GM11168 (cell line): ENCODE results near the gene ELMO2.
"Not testable (repeated sequence)": the region's sequence is repeated elsewhere in the genome, so short reads cannot be mapped to it uniquely, and the experiment has no call there.

Source experiments
- in situ Hi-C: fragments of 300-500 bp; cut with MboI; formaldehyde crosslinking; loops from one replicate; pipeline ENCODE4 v1.12.0; 2022; ENCODE audit warnings: low sequenced_read_pairs; ENCODE audit not compliant: unreplicated experiment

The ELMO2 gene

DNA sequence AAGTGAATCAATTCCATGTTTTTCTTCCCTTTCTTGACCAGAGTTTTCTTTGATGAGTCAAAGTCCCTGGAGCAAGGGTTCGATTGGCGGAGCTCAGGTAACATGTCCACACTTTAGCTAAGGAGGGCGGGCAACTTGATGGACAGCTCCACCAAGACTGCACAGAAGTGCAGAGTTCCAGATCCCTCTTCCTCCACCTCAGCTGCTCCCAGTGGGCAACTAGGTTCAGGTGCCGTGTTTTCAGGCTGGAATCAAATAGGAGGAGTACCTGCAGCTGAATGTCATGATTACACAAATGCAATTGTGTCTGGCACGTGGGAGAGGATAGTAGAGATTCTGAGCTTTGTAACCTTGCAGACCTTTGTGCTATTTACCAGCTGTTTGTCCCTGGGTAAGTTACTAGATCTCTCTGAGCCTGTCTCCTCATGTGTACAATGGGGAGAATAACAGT is 1.9 kb upstream of the ELMO2 start:
- in situ Hi-C loops: no loop called here

DNA sequence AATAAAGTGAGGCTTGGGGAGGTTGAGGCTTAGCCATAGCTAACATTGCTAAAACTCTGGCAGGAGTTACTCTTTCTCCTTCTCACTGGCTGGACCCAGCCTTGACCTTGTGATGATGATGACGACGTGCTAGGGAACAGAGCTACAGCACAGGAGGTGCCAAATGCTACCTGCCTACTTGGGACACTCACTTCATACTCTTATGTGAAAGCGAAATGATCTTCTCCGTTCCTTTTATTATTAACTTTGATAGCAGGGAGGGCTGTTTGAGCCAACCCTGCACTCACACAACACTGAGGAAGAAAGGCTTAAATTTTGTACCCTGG is 1.2 kb upstream of the ELMO2 start:
- in situ Hi-C loops: no loop called here

DNA sequence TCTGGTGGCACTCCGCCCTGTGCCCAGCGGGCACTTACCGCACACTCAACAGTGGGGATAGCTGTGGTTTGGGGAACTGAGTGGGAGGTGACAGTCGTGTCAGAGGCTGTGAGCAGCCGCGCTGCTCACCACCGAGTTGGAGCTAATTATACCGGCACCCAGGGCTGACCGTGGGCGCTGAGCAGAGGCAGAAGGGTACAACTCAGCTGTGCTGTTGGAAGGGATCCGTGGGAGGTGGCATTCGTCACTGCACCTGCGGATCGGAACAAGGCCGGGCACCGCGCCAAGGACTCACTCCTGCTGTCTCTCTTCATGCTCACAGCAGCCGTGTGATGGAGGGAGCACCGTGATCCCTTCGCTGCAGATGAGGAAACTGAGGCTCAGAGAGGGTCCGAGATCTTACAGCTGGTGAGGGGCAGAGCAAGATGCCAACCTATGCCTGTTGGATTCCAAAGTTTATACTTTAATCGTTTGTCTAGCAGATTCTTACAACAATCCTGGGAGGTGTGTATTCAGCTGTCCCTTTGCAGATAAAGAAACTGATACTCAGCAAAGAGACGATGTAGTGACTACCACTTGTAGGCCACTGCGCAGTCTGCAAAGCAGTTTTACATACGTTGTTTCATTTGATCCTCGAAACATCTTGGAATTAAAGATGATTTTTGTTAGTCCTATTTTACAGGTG is 713 bp upstream of the ELMO2 start:
- in situ Hi-C loops: no loop called here

DNA sequence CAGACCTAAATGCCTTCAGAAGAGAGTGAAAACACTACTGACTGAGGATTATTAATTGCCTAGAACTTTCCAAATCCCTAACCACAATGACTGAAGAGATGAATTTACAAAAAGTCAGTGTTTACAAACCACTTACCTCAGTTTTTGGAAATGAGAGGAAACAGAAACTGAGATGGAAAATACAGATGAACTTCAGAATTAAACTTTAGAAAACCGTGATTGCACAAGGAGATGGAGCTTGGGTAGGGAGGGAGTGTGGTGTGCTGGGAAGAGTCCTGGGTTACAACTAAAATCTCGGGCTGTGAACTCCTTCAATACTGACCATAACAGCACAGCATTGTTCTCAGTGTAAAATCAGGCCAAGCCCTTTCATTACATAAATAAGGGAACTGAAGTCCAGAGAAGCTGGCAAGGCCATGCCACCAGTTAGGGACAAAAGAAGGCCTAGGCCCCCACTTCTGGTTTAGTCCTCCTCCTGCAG is 4.0 kb downstream of the ELMO2 start:
- in situ Hi-C loops: no loop called here

DNA sequence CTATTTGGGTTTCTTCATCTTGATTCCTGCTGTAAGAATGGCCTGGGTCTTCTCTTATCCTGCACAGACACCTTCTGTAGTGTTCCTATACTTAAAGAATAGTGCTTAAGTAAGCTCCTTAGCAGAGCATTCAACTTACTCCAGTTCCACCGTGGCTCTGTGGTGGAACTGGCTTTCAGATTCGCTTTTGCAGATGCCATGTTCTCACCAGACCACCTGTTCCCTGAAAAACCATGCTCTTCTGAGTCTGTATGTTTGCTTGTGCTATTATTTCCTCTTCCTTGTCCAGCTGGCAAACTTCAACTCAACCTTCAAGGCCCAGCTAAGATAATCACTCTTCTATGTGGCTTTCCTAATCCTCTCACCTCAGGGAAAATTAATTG is 4.9 kb downstream of the ELMO2 start:
- in situ Hi-C loops: no loop called here

DNA sequence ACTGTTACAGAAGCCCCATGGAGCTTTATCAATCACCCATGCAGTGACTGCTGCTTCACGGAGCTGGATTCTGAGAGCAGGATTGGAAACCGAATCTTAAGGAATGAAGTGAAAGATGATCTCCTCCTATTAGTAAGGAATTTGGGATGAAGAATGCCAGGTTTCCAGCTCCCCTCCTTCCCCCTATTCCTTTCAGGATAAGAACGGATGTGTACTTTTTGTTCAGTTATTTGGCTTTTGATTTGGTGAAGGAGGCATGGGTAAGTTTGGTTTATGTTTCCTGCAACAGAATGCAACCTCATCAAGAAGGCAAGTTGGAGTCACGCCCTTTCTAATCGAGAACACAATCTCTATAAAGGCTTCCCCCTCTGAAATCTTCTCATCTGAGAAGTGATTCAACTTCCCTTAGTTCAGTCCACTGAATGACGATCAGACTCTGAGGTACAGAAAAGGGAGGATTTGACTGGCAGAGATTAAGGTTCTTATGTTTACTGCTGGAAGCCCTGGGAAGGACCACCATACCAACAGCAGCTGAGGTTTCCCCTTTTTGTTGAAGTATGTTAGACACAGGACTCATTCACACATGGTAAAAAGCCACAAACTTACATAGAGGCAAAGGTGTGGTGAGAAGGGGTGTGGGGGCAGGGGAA is 5.5 kb downstream of the ELMO2 start:
- in situ Hi-C loops: no loop called here

DNA sequence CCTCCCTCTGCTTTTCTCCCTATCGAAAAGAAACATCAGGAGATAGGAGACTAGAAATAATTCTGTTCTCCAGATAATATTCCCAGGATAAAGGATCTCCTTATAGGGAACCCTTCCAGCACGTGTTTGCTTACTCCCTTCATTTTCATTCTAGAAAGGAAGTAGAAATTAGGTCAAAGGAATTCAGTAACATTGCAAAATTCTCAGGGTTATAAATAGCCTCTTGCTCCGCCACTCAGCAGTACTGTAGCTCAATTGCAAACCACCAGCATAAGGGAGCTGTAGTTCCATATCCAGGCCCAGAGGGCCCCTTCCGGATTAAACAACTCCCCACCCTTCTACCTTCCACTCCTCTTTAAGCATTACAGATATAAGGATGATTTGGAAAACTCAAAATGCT is 6.2 kb downstream of the ELMO2 start:
- in situ Hi-C loops: no loop called here

DNA sequence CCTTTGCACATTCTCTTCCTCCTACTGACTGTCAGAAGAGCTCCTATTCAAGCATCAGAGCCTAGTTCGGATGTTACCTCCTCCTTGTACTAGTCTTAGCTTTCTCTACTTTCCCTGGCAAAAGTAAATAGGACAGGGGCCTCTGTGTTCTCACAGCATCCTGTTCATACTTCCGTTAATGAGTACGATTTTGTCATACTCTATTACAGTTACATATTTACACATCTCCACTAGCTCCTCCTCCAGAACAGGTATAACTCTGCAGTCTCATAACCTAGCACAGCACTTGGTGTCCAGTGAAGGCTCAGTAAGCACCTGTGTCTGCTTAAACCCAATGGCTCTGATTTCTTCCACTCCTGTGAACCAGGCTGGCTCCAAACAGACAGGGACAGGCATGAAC is 7.0 kb downstream of the ELMO2 start:
- in situ Hi-C loops: no loop called here

DNA sequence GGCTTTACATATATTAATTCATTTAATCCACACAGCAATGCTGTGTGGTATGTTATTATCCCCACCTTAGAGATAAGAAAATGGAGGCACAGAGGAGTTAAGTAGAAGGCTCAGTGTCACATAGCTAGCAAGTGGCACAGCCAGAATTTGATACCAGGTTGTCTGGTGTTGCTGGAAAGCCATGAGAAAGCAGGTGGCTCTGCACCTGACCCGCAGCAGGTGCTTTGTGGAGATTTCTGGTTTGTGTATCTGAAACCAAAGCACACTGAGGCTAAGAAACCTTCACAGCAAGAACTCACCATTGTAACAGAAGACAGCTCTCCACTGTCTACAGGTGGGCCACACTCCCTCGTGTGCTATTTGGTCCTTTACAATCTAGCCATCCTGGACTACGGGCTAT is 7.5 kb downstream of the ELMO2 start:
- in situ Hi-C loops: no loop called here

DNA sequence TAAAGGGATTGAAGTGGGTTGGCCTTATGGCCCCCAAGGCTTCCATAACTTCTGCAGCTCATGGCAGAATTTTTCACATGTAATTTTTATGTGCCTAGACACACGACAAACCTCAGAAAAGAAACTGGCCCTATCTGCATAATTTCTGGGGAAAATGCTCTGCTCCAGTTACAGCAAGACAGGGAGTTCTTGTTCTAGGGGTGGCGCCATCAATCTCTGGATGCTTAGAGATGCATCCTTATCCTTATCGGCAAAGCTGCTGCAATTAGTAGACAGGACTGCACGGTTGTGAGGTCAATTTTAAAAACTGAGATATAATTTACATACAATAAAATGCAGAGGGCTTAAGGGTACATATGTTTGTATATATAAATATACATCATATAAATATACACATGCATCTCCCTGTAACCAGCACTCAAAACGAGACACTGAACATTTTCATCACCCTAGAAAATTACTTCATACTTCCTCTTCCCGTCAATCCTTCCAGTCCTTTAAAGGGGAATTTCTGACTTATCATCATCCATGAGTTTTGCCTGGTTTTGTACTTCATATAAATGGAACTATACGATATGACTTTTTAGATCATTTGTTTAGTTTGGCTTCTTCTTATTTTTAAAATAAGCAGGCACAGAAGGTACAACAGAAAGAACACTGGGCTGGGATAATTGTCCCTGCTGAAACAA is 10.2 kb downstream of the ELMO2 start:
- in situ Hi-C loops: no loop called here

DNA sequence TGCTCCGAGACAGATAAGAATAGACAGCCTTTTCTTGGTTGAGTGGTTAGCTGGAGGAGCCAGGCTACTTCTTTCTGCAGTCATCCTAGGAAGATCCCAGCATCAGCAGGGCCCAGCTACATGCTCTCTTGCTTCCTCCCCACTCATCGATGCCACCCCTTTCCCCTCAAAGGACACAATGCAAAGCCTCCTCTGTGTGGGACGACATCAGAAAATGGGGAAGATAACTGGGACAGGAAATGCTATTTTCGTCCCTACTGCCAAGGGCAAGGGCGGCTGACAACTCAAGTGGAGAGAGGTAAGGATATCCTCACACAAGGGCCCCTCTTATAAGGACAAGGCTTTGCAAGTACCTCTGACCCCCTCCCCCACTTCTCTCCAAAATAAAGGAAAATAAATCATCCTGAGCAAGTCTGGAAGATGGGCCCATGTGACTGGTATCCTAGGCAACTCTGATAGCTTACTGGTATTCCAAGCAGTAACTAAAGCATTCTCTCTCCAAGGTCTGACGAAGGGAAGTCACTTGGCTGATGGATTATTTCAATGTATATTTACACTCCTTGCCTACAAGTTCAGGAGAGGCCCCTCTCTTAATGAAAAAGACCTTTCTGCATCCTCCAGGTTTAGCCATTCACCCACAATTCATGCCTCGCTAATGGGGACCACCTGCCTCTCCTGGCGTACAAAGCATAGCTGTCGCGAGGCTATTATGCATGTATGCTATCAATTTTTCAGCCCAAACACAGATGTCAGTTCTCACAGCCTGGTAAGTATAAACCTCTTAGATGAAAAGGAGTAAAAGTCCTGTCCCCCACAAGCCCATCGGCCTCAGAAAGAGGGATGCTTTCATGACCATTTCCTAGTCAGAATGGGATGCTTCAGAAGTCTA is 11.3 kb downstream of the ELMO2 start:
- in situ Hi-C loops: no loop called here

DNA sequence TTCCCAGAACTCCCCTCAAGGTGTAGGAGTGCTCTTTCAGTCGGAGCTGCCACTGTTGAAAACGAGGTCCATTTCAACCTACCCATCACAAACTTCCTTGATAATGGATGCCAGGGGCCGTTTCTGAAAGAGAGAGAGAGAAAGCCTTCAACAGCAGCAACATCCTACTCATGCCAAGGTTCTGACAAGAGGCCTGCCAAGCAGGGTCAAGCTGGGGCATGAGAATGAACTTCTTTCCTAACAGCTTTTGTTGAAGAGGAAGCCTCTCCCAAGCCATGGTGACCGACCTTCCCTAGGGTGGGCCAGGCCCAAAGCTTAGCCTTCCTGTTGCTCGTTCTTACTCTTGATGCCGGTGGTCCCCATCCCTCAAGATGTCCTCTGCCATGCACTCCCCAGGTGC is 12.4 kb downstream of the ELMO2 start:
- in situ Hi-C loops: no loop called here

DNA sequence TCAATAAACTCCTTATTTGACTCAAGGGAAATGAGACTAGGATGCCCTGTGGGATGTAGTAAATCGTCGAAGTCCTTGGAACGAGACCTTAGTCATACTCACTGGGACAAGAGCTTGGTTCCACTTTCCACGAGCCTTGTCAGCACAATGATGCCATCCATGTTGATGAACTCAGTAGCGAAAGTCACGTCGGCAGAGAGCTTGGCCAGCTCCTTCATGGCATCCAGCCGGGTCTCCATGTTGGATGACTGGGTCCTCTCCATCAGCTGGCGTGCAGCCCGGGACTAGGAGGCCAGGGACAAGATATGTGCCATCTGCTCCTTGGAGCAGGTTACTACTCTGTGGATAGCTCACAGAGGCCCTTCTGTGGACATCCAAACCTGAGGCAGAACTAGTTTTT is 17.5 kb downstream of the ELMO2 start:
- in situ Hi-C loops: no loop called here

DNA sequence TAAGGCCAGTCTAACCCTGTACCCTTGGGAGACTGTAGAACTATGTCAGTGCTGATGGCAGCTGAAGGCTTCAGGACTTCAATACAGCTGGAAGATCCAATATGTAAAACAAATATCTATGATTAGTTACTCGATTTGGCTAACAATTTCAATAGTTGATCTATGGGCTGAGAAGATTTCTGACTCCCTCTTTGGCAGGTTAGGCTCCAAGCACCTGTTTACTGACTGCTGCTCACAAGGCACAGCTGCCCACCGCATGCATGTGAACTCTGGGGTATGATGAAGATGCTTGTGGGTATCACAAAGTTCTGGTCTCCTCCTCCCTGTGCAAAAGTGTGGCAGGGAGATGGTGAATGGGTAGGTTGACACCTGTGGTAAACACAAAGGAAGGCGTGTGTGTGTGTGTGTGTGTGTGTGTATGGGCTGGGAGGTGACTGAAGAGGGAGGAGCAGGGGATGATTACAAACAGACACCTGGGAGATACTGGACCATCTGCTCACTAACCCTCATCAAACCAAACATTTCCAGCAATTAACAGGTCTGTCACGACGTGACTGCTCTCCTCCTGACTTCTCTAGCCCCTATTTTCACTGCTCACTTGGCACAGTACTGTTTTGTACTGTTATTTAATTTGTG is 18.1 kb downstream of the ELMO2 start:
- in situ Hi-C loops: no loop called here

DNA sequence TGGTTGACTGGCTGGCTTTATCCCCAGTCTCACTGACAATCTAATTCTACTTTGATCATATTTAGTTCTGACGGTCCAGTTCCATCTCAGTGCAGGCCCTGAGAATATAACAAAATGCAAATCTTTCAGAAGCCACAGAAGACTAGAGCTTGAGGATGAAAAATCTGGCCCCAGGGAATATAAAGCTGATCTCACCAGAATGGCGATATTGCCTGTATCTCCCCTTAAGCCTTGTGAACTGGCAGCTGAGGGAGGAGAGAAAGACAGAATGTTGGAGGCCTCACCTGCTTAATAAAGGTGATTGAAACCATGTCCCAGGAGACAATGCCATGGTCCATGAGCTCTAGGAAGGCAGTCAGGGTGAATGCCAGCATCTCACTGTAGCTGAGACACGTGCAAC is 19.4 kb downstream of the ELMO2 start:
- in situ Hi-C loops: not testable (repeated sequence)

DNA sequence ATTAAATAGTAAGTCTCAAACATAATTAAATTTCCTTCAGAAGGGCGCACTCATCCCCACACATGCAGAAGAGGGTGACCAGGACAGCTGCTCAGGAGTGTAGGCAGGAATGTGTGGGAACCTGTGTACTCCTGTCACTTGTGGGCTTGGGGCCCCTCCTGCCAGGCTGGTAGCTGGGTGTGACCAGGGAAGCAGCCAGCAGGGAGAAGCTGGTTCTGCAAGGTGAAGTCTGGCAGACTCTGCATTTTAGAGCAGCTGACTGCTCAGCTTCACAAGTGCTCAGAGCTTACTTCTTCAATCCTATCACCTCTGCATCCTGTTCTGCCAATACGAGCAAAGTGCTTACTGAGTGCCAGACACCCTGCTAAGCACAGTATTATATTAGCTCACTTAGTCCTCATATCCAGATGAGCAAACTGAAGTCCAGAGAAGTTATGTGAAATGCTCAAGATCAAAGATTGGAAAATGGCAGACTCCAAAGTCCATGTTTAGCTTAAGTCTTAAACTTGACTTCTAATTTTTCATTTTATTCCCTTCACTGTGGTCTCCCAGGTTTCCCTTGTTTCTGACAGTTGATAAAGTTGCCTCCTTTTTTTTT is 27.9 kb downstream of the ELMO2 start:
- in situ Hi-C loops: no loop called here

DNA sequence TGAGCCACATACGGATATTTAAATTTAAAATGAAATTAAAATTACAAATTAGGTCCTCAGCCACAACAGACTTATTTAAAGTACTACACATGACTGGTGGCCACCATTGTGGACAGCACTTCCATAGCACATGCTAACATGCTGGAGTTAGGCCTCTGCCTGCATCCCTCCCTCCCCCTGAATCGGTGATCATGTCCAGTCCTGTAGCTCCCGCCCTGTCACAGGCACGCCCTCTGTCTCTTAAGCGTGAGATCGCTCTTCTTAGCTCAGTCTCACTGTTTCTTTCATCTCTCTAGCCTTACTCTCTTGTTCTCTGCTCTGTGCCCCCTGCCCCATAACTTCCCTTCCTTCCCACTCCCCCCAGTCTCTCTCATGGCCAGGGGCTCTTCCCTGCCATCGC is 28.9 kb downstream of the ELMO2 start:
- in situ Hi-C loops: no loop called here

DNA sequence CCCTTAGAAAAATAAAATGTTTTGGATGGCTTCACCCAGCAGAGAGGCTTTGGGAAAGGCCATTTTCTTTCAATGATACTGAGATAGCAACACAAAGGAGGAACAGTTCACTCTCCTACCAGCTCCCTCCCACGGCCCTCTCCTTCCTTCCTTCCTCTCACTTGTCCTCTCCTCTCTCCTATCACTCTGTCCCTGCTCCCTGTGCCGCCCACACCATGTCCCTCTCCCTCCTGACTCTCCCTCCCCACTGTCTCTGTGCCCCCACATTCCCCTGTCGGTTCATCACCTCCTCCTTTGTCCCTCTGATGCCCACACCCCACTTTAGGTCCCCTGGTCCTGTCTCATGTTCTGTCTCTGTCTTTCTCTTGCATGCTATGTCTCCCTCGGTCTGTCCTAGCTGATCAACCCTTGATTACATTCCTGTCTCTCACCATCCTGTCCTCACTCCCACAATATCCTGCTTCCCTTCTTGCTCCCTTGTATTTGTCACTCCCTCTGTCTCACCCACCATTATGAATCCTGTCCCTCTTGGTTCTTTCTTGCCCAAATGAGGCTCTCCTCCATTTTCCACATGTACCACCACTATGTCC is 30.1 kb downstream of the ELMO2 start:
- in situ Hi-C loops: no loop called here

DNA sequence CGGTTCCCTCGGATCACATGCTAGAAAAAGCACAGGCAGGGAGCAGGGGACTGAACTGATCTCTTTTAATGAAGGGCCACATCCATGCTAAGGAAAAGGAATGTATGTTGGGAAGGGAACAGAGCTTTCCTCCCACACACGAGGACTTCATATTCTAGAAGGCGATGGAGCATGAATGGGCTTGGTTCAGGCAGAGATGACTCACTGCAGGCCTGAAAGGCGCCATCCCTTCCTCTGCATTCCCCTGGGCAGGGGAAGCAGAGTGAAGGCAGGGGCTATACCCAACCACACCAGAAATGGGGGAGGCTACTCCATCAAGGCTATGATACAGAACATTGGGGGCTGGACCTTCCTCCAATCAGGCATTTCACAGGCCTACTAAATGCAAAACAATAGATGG is 30.6 kb downstream of the ELMO2 start:
- in situ Hi-C loops: no loop called here

DNA sequence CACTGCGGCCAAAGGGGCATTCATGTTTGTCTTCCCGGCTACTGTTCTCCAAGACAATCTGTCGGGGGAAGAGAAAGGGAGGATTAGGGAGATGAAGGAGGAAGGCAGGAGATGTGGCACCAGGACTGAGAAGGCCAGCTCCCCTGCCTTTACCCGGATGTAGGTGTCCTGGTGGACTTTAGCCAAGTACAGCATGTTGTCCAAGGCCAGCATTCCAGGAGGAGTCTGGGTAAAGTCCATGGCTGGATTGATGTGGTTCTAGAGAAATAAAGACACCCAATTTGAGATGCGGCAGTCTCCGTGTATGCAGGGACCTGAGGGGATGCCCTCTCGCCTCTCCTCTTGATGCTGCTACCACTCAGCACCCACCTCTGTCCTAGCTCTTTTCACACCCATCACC is 32.0 kb downstream of the ELMO2 start:
- in situ Hi-C loops: no loop called here
